K562 (cell line): Measurements from ENCODE around the gene MRPS6.
A peak's percentile ranks its signal among the peaks of the same experiment; 100 is the strongest.

Experiments
- BMI1 ChIP-seq: fragments of 150-350 bp; IDR thresholded peaks from 2 replicates; pipeline ENCODE4 v1.6.1; 2014; ENCODE audit warnings: low read length
- HIVEP1 ChIP-seq: fragments of 250-450 bp; sonication (Bioruptor Pico); IDR thresholded peaks from 2 replicates; pipeline ENCODE4 v1.4.0; 2020; ENCODE audit warnings: mild to moderate bottlenecking
- RBBP5 ChIP-seq: fragments of 200-600 bp; sonication (generic); IDR thresholded peaks from 2 replicates; pipeline ENCODE4 v1.6.1; 2012; ENCODE audit warnings: borderline replicate concordance, mild to moderate bottlenecking, low read length, control low read depth, inconsistent platforms; ENCODE audit not compliant: insufficient read depth, poor library complexity, severe bottlenecking
- SMC3 ChIP-seq: conservative IDR thresholded peaks from 2 replicates; pipeline ENCODE4 v1.6.1; 2011; ENCODE audit warnings: low read depth, low read length, improper control_type of control experiment; ENCODE audit not compliant: insufficient read depth
- TF ChIP-seq, protein P1 (sequence below), 3 experiments: IDR thresholded peaks in 2 of 3; conservative IDR thresholded peaks in 1 of 3; 2 replicates each; pipeline ENCODE4 v1.5.1; 2011 to 2012; ENCODE audit warnings: low read length in 3 of 3, mild to moderate bottlenecking in 3 of 3, control low read depth in 2 of 3, improper control_type of control experiment in 1 of 3, inconsistent platforms in 1 of 3, low read depth in 1 of 3, mixed read lengths in 1 of 3, moderate library complexity in 1 of 3; ENCODE audit not compliant: insufficient read depth in 2 of 3

DNA sequence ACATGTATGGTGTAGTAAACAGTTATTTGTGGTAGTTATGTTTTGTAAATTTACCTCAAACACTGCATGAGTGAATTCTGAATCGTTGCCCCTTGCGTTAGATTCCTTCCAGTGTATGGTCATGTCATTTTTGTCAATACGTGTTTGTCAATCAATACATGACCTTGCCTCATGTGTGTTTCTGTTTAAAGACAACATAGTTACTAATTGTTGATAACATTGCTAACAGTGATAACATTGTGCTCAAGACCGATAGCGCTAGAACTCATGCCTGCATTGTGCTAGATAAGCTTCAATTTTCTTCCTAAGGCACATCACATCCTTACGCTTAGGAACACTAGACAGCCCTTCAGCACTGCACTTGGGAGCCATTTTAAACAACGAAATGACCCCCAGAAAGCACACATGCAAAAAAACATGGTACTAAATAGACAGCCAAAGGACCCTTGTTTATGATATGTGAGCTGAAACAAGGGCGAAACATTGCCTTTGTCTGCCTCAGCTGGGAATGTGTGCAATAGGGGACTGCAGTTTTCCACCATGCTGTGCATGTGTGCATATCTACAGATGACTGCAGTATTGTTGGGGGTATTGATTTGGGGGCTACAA is 37.3 kb downstream of the MRPS6 start:
- TF ChIP-seq, protein P1, sequence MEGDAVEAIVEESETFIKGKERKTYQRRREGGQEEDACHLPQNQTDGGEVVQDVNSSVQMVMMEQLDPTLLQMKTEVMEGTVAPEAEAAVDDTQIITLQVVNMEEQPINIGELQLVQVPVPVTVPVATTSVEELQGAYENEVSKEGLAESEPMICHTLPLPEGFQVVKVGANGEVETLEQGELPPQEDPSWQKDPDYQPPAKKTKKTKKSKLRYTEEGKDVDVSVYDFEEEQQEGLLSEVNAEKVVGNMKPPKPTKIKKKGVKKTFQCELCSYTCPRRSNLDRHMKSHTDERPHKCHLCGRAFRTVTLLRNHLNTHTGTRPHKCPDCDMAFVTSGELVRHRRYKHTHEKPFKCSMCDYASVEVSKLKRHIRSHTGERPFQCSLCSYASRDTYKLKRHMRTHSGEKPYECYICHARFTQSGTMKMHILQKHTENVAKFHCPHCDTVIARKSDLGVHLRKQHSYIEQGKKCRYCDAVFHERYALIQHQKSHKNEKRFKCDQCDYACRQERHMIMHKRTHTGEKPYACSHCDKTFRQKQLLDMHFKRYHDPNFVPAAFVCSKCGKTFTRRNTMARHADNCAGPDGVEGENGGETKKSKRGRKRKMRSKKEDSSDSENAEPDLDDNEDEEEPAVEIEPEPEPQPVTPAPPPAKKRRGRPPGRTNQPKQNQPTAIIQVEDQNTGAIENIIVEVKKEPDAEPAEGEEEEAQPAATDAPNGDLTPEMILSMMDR (IDR thresholded peaks at IDR 0.05 in 2 of 3, conservative IDR thresholded peaks at IDR 0.05 in 1 of 3; ENCODE audit: insufficient read depth in 2 of 3, low read depth in 1 of 3, low read length in 3 of 3), result no peak
- TF ChIP-seq SMC3 (no peak), HIVEP1 (no peak), RBBP5 (peak; percentile 61), BMI1 (no peak)
